ENCODE measurements around the gene LMTK2.

The LMTK2 gene

DNA sequence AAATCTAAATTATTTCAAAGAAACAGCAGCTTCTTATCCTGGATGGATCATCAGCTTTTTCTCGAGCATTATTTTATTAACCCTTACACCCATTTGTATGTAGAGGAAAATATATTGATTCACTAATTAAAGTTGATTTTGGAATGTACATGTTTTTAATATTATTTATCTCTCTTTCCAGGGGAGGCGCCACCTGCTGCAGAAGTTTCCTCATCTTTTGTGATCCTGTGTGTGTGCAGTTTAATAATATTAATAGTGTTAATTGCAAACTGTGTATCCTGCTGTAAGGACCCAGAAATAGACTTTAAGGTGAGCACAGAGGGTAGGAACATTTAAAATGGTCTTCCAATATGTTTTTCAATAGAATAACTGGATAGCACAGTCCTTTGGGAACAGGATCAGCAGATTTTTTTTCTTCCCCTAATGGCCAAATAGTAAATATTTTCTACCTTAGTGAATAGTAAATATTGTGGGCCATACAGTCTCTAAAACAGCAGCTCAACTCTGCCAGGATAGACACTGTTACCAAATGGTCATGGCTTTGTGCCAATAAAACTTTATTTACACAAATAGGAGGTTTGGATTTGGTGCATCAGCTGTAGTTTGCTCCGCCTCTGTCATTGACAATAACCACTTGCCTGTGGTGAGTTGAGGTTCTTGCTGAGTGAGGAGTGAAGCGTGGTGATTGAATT is 30.6 kb downstream of the LMTK2 start:
- DNase-seq (ENCODE audit: low read depth in 2 of 2, low spot score in 1 of 2): no peak

- no peak for DNase-seq (ENCODE audit: low read depth in 2 of 2, low spot score in 1 of 2)
Measured at GRCh38 chr7:98137826-98138151, 31.1 kb downstream of the LMTK2 start.

GRCh38 chr7:98138672-98139071 is 32.0 kb downstream of the LMTK2 start:
- DNase-seq (ENCODE audit: low read depth in 2 of 2, low spot score in 1 of 2): no peak

DNA sequence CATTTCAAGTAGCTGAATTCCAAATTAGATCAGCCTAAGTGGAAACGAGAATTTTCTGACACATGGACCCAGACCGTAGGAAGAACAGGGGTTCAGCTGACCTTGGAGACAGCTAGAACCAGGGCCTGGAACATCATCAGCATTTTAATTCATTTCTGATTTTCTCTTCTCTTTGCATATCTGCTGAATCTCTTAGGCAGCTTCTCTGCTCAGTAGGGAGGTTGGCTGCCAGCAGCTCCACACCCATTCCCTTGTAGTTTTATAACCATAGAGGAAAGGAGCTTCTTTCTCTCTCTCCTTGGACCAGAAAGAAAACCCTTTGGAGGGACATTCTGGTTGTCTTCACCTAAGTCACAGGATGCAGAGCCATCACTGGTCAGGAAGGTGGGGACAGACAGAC is 36.0 kb downstream of the LMTK2 start:
- DNase-seq (ENCODE audit: low read depth in 2 of 2, low spot score in 1 of 2): no peak

GRCh38 chr7:98148607-98149006 is 41.9 kb downstream of the LMTK2 start:
- DNase-seq (ENCODE audit: low read depth in 2 of 2, low spot score in 1 of 2): no peak

DNA sequence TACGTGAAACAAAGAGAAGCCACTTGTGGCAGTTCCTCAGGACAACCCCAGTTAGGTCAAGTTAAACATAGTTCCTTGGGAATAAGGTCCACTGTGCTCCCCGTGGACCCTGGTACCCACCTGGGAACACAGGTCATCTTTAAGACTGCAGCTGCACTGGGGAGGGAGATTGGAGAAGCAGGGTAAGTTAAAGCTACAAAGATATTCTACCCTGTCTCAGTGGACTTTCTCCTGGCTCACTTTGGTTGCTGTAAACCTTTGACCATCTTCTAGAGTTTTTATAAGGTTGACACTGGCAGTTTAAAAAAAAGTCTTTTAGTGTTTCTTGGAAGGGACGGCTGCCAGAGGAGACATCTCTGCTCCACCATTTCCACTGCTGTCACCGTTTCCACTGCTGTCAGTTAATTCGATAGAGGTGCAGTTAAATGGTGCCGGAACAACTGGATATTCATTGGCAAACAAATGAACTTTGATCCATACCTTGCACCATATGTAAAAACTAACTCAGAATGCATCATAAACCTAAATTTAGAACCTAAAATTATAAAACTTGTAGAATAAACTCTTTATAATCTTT is 42.5 kb downstream of the LMTK2 start:
- DNase-seq (ENCODE audit: low read depth in 2 of 2, low spot score in 1 of 2): no peak

GRCh38 chr7:98151884-98152283 is 45.2 kb downstream of the LMTK2 start:
- no peak for DNase-seq (ENCODE audit: low read depth in 2 of 2, low spot score in 1 of 2)

DNA sequence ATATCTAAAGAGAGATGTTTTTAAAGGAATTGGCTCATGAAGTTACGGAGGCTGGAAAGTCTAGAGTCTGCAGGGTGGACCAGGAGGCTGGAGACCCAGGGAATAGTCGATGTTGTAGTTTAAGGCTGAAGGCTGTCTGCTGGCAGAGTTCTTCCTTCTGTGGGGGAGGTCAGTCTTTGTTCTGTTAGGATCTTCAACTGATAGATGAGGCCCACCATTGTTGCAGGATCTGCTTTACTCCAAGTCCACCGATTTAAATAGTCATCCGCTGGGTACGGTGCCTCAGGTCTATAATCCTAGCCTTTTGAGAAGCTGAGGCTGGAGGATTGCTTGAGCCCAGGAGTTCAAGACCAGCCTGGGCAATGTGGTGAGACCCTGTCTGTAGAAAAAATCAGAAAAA is 50.0 kb downstream of the LMTK2 start:
- no peak for DNase-seq (ENCODE audit: low read depth in 2 of 2, low spot score in 1 of 2)

DNA sequence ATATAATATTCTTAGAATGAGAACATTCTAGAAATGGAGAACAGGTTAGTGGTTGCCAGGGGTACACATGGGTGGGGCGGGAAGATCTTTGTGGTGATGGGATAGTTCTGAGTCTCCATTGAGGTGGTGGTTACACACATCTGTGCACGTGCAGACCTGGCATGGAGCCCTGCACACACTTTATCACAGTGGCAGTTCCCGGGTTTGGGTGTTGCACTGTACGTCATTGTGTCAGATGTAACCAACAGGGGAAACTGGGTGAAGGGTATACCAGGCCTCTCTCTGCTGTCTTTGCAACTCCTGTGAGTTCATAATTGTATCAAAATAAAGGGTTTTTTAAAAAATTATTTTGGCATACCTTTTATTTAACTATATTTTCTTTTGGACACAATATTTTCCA is 51.1 kb downstream of the LMTK2 start:
- no peak for DNase-seq (ENCODE audit: low read depth in 2 of 2, low spot score in 1 of 2)

DNA sequence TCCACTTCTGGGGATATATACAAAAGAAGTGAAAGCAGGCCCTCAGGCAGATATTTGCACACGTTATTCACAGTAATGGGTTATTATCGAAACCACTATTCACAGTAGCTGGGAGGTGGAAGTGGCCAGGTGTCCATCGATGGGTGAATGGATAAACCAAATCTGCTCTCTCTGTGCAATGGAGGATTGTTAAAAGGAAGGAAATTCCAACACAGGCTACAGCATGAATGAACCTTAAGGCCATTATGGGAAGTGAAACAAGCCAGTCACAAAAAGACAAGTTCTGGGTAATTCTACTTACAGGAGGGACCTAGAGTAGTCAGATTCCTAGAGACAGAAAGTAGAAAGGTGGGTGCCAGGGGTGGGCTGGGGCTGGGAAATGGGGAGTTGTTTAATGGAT is 56.1 kb downstream of the LMTK2 start:
- DNase-seq (ENCODE audit: low read depth in 2 of 2, low spot score in 1 of 2): no peak

- DNase-seq (ENCODE audit: low read depth in 2 of 2, low spot score in 1 of 2): no peak
Measured at GRCh38 chr7:98163269-98163668, 56.6 kb downstream of the LMTK2 start.

DNA sequence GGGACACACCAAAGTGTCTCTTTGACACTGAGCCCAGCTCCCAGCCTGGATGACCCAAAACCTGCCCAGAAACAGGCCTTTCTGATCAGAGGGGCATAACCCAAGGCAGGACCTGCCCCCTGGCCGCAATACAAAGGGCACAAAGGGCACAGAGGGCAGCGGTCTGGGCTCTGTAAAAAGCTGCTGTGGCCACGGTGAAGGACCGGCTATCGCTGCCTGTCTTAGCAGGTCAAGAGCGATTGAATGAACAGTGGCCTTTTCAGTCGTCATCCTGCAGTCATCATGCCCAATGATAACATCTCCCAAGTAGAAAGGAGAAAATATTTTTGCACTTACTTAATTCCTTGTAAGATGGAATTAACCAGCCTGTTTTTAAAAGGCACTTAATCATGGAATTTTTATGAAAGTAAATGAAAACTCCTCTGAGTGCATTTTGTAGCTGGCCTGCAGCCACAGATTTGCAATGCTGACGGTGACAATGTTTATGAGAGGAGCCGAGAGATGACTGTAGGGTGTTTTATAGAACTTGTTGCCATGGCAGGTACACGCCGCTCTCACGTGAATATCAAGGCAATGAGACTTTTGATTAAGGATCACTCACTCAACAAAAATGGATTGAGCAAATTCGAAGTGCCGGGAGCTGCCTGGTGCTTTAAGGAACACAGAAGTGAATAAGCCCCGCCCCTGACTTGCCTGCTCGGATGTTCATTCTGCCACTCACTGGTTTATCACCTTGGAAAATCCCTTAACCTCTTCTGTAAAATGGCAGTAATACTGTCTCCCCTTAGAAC is 57.2 kb downstream of the LMTK2 start:
- DNase-seq (ENCODE audit: low read depth in 2 of 2, low spot score in 1 of 2): no peak

DNA sequence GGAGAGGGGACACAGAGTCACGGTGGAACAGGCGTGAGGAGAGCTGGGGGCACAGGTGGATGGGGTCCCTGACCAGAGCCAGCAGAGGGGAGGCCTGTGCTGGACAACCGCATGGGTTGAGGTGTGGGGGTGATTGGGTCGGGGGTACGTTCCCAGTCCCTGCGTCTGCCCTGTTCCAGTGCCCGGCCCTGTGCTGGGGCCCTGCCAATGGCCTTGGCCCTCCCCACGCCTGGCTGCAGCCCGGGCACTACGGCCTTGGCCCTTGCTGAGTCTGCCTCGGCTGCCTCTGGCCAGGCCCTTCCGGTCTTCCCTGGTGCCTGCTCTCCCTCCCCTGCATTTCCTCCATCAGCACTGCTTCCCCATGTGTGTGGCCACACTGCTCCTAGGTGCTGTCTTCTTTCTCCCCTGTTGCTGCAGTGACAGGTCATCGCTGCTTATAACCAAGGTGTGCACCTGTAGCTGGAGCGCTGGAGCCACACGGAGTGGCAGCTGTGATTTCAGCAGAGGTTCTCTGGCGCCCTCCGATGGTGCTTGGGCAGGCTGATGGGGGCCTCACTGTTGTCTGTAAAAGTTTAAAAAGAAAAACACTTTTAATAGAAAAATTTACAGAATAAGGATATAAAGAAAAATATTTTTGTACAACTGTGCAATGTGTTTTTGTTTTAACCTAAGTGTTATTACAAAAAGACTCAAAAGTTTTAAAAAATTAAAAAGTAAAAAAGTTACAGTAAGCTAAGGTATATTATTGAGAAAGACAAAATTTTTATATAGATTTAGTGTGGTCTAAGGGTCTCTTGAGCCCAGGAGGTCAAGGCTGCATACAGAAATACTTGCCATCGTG is 59.4 kb downstream of the LMTK2 start:
- DNase-seq (ENCODE audit: low read depth in 2 of 2, low spot score in 1 of 2): peak in 1 of 2 donors; percentile 13

- no peak for DNase-seq (ENCODE audit: low read depth in 2 of 2, low spot score in 1 of 2)
Measured at GRCh38 chr7:98166668-98166970, 60.0 kb downstream of the LMTK2 start.

DNA sequence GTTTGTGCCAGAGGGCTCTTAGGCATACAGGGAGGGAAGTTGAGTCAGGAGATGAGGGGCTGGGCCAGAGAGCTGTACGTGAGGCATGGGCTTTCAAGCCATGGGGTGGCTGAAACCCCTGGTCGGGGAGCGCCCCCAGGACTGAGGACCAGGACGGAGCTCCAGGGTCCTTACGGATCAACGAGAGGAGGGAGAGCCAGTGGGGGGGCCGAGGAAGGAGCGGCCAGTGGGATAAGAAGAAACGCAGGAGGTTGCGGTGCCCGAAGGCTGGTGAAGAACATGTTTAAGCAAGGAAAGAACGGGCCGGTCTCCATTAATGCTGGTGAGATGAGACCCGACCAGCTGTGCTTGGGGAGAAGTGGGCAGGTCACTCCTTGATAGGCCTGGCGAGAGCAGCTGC is 61.0 kb downstream of the LMTK2 start:
- DNase-seq (ENCODE audit: low read depth in 2 of 2, low spot score in 1 of 2): no peak

DNA sequence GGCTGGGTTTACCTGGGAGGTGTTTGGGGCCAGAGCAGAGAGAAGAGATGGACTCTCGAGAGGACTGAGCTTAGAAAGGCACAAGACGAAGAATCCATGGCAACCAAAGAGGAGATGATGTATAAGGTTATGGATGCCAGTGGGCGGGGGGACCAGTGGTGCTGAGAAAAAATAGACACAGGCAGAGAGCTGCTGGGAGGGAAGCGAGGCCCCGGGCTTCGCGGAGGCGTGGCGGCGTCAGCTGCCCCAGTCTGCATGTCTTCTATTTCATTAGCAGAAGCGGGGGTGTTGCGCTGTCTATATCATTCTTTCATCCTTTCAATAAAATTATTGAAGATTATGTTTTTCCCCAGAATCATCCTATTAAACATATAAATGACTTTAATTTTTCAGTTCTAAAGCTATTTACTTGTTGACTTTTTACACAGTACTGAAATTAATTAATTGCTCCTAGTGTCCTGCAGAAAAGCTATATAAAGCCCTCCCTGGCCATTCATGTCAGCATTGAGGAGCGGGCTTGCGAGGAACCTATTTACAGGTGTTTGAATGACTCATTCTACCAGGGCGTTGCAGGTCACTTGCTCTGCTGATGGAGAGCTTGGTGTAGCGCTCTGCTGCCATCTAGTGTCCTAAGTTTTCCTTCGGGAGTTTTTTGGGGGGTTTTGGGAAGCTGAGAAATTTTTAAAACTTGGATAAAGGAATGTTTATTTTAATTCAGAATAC is 61.7 kb downstream of the LMTK2 start:
- DNase-seq (ENCODE audit: low read depth in 2 of 2, low spot score in 1 of 2): peak; percentile 22 to 47

DNA sequence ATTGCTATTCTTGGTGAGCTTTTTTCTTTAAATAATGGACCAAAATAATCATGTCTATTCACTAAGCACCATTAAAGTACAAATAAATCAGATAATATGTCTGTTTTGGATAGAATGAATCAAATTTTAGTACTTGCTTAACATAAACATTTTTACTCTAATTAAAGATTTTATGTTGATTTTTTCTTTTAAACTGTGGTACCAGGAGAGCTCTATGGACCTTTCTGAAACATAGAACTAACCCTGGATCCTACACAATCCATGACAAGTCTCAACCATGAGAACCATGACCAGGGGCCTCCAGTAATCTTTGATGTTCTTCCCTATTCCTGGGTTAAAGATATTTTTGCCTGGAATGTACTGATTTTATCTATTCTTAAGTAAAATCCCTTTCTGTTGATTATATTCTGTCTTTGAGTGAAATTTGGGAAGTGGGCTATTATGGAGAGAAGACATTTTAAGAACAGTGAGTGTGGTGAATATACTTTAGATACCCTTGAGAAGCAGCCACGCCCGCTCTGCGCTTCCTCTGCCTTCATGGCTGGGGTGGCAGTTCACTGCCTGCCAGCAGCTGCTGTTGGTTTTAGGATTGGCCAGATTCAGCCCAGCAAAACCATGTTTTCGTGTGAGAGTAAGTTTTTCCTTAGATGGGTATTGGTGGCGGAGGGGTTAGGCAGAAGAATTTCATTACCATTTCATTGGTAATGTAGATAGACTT is 62.4 kb downstream of the LMTK2 start:
- DNase-seq (ENCODE audit: low read depth in 2 of 2, low spot score in 1 of 2): no peak

DNA sequence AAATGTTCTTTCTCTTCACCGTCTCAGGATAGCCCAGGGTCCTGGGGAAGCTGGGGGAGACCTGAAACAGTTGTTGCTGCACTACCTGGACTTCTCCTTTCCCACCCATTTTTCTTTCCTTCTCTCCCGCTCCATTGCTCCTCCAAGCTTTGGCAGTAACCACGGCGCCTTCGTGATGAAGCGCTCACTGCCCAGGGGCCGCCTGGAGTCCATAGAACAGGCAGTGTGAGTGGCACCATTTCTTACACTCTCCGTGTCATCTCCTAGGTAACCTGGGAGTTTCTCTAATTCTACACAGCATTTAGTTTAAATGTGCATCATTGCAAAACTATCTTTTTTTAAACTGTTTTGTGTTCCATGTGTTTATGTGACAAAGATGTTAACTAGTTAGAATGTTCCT is 64.3 kb downstream of the LMTK2 start:
- no peak for DNase-seq (ENCODE audit: low read depth in 2 of 2, low spot score in 1 of 2)

- DNase-seq (ENCODE audit: low read depth in 2 of 2, low spot score in 1 of 2): no peak
Measured at GRCh38 chr7:98171449-98171848, 64.8 kb downstream of the LMTK2 start.

Measured in stimulated activated CD8-positive, alpha-beta memory T cell treated with anti-CD3 and anti-CD28 coated beads, Interleukin-4, amount 100 ng/mL, for 1 hour (primary cell).